ENCODE data around the gene ITGBL1. TPM values are rescaled to one million over a fixed set of nuclear protein-coding genes. Genes with fewer than 3 reads are reported as not detected.

Gene ITGBL1
- total and polyA plus RNA-seq, 2 experiments from 2014 or later, result 0.29 TPM; not detected in 1

DNA sequence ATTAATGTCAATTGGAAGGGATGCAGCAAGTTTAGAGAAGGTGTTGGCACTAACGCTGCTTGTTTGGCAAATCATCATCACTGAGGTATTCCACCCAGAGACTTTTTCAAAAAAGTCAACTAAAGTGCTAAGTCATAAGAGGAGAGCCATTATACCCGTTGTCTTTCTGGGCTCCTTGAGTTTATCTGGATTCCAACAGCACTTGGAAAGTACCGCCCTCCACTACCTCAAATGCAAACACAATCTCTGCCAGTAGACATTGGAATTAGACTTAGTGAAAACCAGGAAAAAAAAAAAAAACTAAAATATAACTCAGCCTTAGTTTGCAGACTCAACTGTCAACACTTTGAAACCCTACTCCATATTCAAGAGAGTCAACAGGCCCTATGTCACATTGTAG is 266.0 kb downstream of the ITGBL1 start:
- H3K36me3 Mint-ChIP-seq (ENCODE audit: low read depth), result no peaks in the 10 kb centered on the region
- no peaks in the 10 kb centered on the region for H3K27me3 Mint-ChIP-seq (ENCODE audit: insufficient read depth, low read depth, poor library complexity)
- H3K4me1 Mint-ChIP-seq, result no peaks in the 10 kb centered on the region
- no peak for ATAC-seq
- no peaks in the 10 kb centered on the region for H3K79me2 ChIP-seq (replicated peaks; ENCODE audit: insufficient read depth)
- no peak overlapping the region for H3K4me3 Mint-ChIP-seq
- no peak overlapping the region for H3K4me3 ChIP-seq
- no peaks in the 10 kb centered on the region for H4K20me1 ChIP-seq (replicated peaks; ENCODE audit: insufficient read depth)
- H3F3A ChIP-seq (replicated peaks; ENCODE audit: low read depth), result no peaks in the 10 kb centered on the region
- H3K9me2 ChIP-seq (ENCODE audit: insufficient read depth), result no peaks in the 10 kb centered on the region
- no peak overlapping the region for H3K4me2 ChIP-seq
- 0 out of 2 replicates have a peak overlapping the region, but pooled peaks have one; percentile 19 for H2AFZ ChIP-seq
- no peak for DNase-seq (ENCODE audit: low spot score)
- H3K4me1 ChIP-seq (ENCODE audit: insufficient read depth), result no peaks in the 10 kb centered on the region
- H3K27ac ChIP-seq (ENCODE audit: low read depth), result no peak overlapping the region
- no peak overlapping the region for H3K27ac Mint-ChIP-seq
- TF ChIP-seq POLR2AphosphoS5 (IDR thresholded peaks at IDR 0.05; ENCODE audit: low read depth), result no peak
- TF ChIP-seq, protein P1, sequence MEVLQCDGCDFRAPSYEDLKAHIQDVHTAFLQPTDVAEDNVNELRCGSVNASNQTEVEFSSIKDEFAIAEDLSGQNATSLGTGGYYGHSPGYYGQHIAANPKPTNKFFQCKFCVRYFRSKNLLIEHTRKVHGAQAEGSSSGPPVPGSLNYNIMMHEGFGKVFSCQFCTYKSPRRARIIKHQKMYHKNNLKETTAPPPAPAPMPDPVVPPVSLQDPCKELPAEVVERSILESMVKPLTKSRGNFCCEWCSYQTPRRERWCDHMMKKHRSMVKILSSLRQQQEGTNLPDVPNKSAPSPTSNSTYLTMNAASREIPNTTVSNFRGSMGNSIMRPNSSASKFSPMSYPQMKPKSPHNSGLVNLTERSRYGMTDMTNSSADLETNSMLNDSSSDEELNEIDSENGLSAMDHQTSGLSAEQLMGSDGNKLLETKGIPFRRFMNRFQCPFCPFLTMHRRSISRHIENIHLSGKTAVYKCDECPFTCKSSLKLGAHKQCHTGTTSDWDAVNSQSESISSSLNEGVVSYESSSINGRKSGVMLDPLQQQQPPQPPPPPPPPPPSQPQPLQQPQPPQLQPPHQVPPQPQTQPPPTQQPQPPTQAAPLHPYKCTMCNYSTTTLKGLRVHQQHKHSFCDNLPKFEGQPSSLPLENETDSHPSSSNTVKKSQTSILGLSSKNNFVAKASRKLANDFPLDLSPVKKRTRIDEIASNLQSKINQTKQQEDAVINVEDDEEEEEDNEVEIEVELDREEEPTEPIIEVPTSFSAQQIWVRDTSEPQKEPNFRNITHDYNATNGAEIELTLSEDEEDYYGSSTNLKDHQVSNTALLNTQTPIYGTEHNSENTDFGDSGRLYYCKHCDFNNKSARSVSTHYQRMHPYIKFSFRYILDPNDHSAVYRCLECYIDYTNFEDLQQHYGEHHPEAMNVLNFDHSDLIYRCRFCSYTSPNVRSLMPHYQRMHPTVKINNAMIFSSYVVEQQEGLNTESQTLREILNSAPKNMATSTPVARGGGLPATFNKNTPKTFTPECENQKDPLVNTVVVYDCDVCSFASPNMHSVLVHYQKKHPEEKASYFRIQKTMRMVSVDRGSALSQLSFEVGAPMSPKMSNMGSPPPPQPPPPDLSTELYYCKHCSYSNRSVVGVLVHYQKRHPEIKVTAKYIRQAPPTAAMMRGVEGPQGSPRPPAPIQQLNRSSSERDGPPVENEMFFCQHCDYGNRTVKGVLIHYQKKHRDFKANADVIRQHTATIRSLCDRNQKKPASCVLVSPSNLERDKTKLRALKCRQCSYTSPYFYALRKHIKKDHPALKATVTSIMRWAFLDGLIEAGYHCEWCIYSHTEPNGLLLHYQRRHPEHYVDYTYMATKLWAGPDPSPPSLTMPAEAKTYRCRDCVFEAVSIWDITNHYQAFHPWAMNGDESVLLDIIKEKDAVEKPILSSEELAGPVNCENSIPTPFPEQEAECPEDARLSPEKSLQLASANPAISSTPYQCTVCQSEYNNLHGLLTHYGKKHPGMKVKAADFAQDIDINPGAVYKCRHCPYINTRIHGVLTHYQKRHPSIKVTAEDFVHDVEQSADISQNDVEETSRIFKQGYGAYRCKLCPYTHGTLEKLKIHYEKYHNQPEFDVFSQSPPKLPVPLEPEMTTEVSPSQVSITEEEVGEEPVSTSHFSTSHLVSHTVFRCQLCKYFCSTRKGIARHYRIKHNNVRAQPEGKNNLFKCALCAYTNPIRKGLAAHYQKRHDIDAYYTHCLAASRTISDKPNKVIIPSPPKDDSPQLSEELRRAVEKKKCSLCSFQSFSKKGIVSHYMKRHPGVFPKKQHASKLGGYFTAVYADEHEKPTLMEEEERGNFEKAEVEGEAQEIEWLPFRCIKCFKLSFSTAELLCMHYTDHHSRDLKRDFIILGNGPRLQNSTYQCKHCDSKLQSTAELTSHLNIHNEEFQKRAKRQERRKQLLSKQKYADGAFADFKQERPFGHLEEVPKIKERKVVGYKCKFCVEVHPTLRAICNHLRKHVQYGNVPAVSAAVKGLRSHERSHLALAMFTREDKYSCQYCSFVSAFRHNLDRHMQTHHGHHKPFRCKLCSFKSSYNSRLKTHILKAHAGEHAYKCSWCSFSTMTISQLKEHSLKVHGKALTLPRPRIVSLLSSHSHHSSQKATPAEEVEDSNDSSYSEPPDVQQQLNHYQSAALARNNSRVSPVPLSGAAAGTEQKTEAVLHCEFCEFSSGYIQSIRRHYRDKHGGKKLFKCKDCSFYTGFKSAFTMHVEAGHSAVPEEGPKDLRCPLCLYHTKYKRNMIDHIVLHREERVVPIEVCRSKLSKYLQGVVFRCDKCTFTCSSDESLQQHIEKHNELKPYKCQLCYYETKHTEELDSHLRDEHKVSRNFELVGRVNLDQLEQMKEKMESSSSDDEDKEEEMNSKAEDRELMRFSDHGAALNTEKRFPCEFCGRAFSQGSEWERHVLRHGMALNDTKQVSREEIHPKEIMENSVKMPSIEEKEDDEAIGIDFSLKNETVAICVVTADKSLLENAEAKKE (CRISPR knock-in tag; IDR thresholded peaks at IDR 0.05), result no peak
- TF ChIP-seq, protein P2, sequence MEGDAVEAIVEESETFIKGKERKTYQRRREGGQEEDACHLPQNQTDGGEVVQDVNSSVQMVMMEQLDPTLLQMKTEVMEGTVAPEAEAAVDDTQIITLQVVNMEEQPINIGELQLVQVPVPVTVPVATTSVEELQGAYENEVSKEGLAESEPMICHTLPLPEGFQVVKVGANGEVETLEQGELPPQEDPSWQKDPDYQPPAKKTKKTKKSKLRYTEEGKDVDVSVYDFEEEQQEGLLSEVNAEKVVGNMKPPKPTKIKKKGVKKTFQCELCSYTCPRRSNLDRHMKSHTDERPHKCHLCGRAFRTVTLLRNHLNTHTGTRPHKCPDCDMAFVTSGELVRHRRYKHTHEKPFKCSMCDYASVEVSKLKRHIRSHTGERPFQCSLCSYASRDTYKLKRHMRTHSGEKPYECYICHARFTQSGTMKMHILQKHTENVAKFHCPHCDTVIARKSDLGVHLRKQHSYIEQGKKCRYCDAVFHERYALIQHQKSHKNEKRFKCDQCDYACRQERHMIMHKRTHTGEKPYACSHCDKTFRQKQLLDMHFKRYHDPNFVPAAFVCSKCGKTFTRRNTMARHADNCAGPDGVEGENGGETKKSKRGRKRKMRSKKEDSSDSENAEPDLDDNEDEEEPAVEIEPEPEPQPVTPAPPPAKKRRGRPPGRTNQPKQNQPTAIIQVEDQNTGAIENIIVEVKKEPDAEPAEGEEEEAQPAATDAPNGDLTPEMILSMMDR (conservative IDR thresholded peaks at IDR 0.05; ENCODE audit: low read depth in 2 of 2), result no peak
- no peak for TF ChIP-seq EZH2phosphoT487 (IDR thresholded peaks at IDR 0.05; ENCODE audit: unreplicated experiment)
- TF ChIP-seq, protein P3, sequence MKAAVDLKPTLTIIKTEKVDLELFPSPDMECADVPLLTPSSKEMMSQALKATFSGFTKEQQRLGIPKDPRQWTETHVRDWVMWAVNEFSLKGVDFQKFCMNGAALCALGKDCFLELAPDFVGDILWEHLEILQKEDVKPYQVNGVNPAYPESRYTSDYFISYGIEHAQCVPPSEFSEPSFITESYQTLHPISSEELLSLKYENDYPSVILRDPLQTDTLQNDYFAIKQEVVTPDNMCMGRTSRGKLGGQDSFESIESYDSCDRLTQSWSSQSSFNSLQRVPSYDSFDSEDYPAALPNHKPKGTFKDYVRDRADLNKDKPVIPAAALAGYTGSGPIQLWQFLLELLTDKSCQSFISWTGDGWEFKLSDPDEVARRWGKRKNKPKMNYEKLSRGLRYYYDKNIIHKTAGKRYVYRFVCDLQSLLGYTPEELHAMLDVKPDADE (IDR thresholded peaks at IDR 0.05), result no peak
- TF ChIP-seq NANOG (IDR thresholded peaks at IDR 0.05; ENCODE audit: borderline replicate concordance), result no peak
- TF ChIP-seq STAT1 (IDR thresholded peaks at IDR 0.05; ENCODE audit: unreplicated experiment), result no peak
- TF ChIP-seq CREB1 (CRISPR knock-in tag; IDR thresholded peaks at IDR 0.05; ENCODE audit: low read depth), result no peak
- TF ChIP-seq ZNF114 (CRISPR knock-in tag; IDR thresholded peaks at IDR 0.05), result no peak
- H3K27me3 ChIP-seq (ENCODE audit: insufficient read depth), result no peaks in the 10 kb centered on the region
- no peaks in the 10 kb centered on the region for H3K9me3 Mint-ChIP-seq
- no peaks in the 10 kb centered on the region for H3K36me3 ChIP-seq (ENCODE audit: insufficient read depth)

Measured in GM23338 (cell line).